Peyer's patch (tissue), 4 donors: ENCODE results near the gene UROC1.

Experiments
- CTCF ChIP-seq, 6 experiments: fragments of 450-650 bp in 4 of 6; fragments of 200-600 bp in 2 of 6; sonication (generic) in 1 of 6; IDR thresholded peaks; one replicate each; pipeline ENCODE4 v1.5.1; 2017 to 2019; ENCODE audit warnings: antibody characterized with exemption in 6 of 6, mild to moderate bottlenecking in 3 of 6, moderate library complexity in 1 of 6
- POLR2A ChIP-seq, 2 donors: fragments of 450-650 bp; IDR thresholded peaks; one replicate each; pipeline ENCODE4 v1.5.1; 2017; ENCODE audit warnings: antibody characterized with exemption in 2 of 2, mild to moderate bottlenecking in 2 of 2, moderate library complexity in 2 of 2

- TF ChIP-seq POLR2A (IDR thresholded peaks at IDR 0.05) (no peak), CTCF (IDR thresholded peaks at IDR 0.05) (no peak)
Observed at GRCh38 chr3:126557415-126557745, 39.8 kb upstream of the UROC1 start.
